Erythroblast (primary cell): ENCODE measurements around the gene PUDP.

ENCODE experiments used
- GATA1 ChIP-seq: IDR thresholded peaks from 2 replicates; pipeline ENCODE4 v1.6.1; 2011; ENCODE audit warnings: low read depth, mild to moderate bottlenecking, control low read depth, low read length, moderate library complexity
- POLR2A ChIP-seq: IDR thresholded peaks from 2 replicates; pipeline ENCODE4 v1.6.1; 2011; ENCODE audit warnings: mild to moderate bottlenecking, low read length

GRCh38 chrX:7179446-7179845 lies 31.5 kb upstream of the PUDP start:
- TF ChIP-seq POLR2A (no peak), GATA1 (no peak)
